ENCODE results near the gene FYN. TPM values are rescaled to one million over a fixed set of nuclear protein-coding genes. Genes with fewer than 3 reads are reported as not detected.

FYN gene
- total RNA-seq, 1 experiment from 2014 or later: 34.3 TPM

- no peaks in the 10 kb centered on the region for H3K4me1 ChIP-seq (ENCODE audit: insufficient read depth, low read length, poor library complexity, severe bottlenecking)
- H3K36me3 ChIP-seq (ENCODE audit: insufficient read depth, low read length, poor library complexity, severe bottlenecking): no peaks in the 10 kb centered on the region
- POLR2A ChIA-PET (ENCODE audit: low non-redundant PET): no interaction called here
- H3K27ac ChIP-seq (ENCODE audit: low read depth, low read length, poor library complexity, severe bottlenecking): no peak overlapping the region
- no peaks in the 10 kb centered on the region for H3K9me3 ChIP-seq (ENCODE audit: low read depth, low read length, poor library complexity, severe bottlenecking)
- no TSS peak for BruUV-seq (replicated peaks)
- CTCF ChIA-PET: no interaction called here
- DNase-seq (ENCODE audit: low spot score): no peak
- H3K27me3 ChIP-seq (replicated peaks; ENCODE audit: insufficient read depth, low read depth, low read length, poor library complexity): no peaks in the 10 kb centered on the region
- no peak for TF ChIP-seq EZH2 (IDR thresholded peaks at IDR 0.05; ENCODE audit: borderline replicate concordance, low read depth, low read length, poor library complexity, severe bottlenecking)
- TF ChIP-seq CTCF (conservative IDR thresholded peaks at IDR 0.05; ENCODE audit: low read depth, low read length): no peak
- H3K4me3 ChIP-seq (ENCODE audit: low read depth, low read length, poor library complexity, severe bottlenecking): no peak overlapping the region
- intact Hi-C loops (cut with micrococcal nuclease; ENCODE audit: unreplicated experiment): no loop called here
Observed at GRCh38 chr6:111796310-111796918, 76.8 kb downstream of the FYN start.

GRCh38 chr6:111795558-111795957, 77.7 kb downstream of the FYN start:
- CTCF ChIA-PET: no interaction called here
- H3K4me1 ChIP-seq (ENCODE audit: insufficient read depth, low read length, poor library complexity, severe bottlenecking): no peaks in the 10 kb centered on the region
- TF ChIP-seq EZH2 (IDR thresholded peaks at IDR 0.05; ENCODE audit: borderline replicate concordance, low read depth, low read length, poor library complexity, severe bottlenecking) (no peak), CTCF (conservative IDR thresholded peaks at IDR 0.05; ENCODE audit: low read depth, low read length) (no peak)
- DNase-seq (ENCODE audit: low spot score): no peak
- no peak overlapping the region for H3K4me3 ChIP-seq (ENCODE audit: low read depth, low read length, poor library complexity, severe bottlenecking)
- POLR2A ChIA-PET (ENCODE audit: low non-redundant PET): no interaction called here
- no peak overlapping the region for H3K27ac ChIP-seq (ENCODE audit: low read depth, low read length, poor library complexity, severe bottlenecking)
- no peaks in the 10 kb centered on the region for H3K27me3 ChIP-seq (replicated peaks; ENCODE audit: insufficient read depth, low read depth, low read length, poor library complexity)
- intact Hi-C loops (cut with micrococcal nuclease; ENCODE audit: unreplicated experiment): no loop called here
- BruUV-seq (replicated peaks): no TSS peak
- no peaks in the 10 kb centered on the region for H3K9me3 ChIP-seq (ENCODE audit: low read depth, low read length, poor library complexity, severe bottlenecking)
- H3K36me3 ChIP-seq (ENCODE audit: insufficient read depth, low read length, poor library complexity, severe bottlenecking): no peaks in the 10 kb centered on the region

GRCh38 chr6:111794727-111795452, 78.4 kb downstream of the FYN start:
- Histone ChIP-seq H3K36me3 (ENCODE audit: insufficient read depth, low read length, poor library complexity, severe bottlenecking) (no peaks in the 10 kb centered on the region), H3K4me3 (ENCODE audit: low read depth, low read length, poor library complexity, severe bottlenecking) (no peak overlapping the region), H3K27ac (ENCODE audit: low read depth, low read length, poor library complexity, severe bottlenecking) (no peak overlapping the region), H3K4me1 (ENCODE audit: insufficient read depth, low read length, poor library complexity, severe bottlenecking) (no peaks in the 10 kb centered on the region), H3K9me3 (ENCODE audit: low read depth, low read length, poor library complexity, severe bottlenecking) (no peaks in the 10 kb centered on the region), H3K27me3 (replicated peaks; ENCODE audit: insufficient read depth, low read depth, low read length, poor library complexity) (no peaks in the 10 kb centered on the region)
- no TSS peak for BruUV-seq (replicated peaks)
- ChIA-PET CTCF (no interaction called here), POLR2A (ENCODE audit: low non-redundant PET) (no interaction called here)
- TF ChIP-seq EZH2 (IDR thresholded peaks at IDR 0.05; ENCODE audit: borderline replicate concordance, low read depth, low read length, poor library complexity, severe bottlenecking): no peak
- no peak for TF ChIP-seq CTCF (conservative IDR thresholded peaks at IDR 0.05; ENCODE audit: low read depth, low read length)
- DNase-seq (ENCODE audit: low spot score): no peak
- intact Hi-C loops (cut with micrococcal nuclease; ENCODE audit: unreplicated experiment): no loop called here
